ENCODE data around the gene TBCD. TPM values are rescaled to one million over a fixed set of nuclear protein-coding genes. Genes with fewer than 3 reads are reported as not detected.
A peak's percentile ranks its signal among the peaks of the same experiment; 100 is the strongest.

TBCD gene
- total RNA-seq, 1 experiment from 2014 or later: 173 TPM

GRCh38 chr17:82734987-82735866 is 16.6 kb upstream of the TBCD start, which contains the start of gene FN3K (continued):
- TF ChIP-seq RORB (CRISPR knock-in tag; IDR thresholded peaks at IDR 0.05): no peak
- no peak for TF ChIP-seq ERG (CRISPR knock-in tag; IDR thresholded peaks at IDR 0.05)
- no peak for TF ChIP-seq IRF1 (CRISPR knock-in tag; IDR thresholded peaks at IDR 0.05)
- no peak for TF ChIP-seq E2F4 (CRISPR knock-in tag; IDR thresholded peaks at IDR 0.05; ENCODE audit: borderline replicate concordance, low read depth)
- TF ChIP-seq EMX1 (CRISPR knock-in tag; IDR thresholded peaks at IDR 0.05): no peak
- TF ChIP-seq ATF6 (CRISPR knock-in tag; IDR thresholded peaks at IDR 0.05): no peak
- no peak for TF ChIP-seq ZNF263 (CRISPR knock-in tag; IDR thresholded peaks at IDR 0.05; ENCODE audit: low read depth)
- TF ChIP-seq FOXP4 (CRISPR knock-in tag; IDR thresholded peaks at IDR 0.05): no peak
- TF ChIP-seq ZNF219 (CRISPR knock-in tag; IDR thresholded peaks at IDR 0.05; ENCODE audit: borderline replicate concordance): no peak
- TF ChIP-seq MLX (CRISPR knock-in tag; IDR thresholded peaks at IDR 0.05): no peak
- no peak for TF ChIP-seq ELF4 (CRISPR knock-in tag; IDR thresholded peaks at IDR 0.05; ENCODE audit: low read depth)
- TF ChIP-seq ATF3 (CRISPR knock-in tag; conservative IDR thresholded peaks at IDR 0.05): no peak
- no peak for TF ChIP-seq AFF4 (CRISPR knock-in tag; IDR thresholded peaks at IDR 0.05; ENCODE audit: borderline replicate concordance)
- 0 out of 2 replicates have a peak, but pooled peaks have one; percentile 14 for TF ChIP-seq RELA (CRISPR knock-in tag; IDR thresholded peaks at IDR 0.05; ENCODE audit: borderline replicate concordance)
- no peak; the same call in 1 of the 2 replicates for TF ChIP-seq NR3C1 (CRISPR knock-in tag; conservative IDR thresholded peaks at IDR 0.05; ENCODE audit: low read depth)
